ENCODE data around the gene UGDH.

Gene UGDH

DNA sequence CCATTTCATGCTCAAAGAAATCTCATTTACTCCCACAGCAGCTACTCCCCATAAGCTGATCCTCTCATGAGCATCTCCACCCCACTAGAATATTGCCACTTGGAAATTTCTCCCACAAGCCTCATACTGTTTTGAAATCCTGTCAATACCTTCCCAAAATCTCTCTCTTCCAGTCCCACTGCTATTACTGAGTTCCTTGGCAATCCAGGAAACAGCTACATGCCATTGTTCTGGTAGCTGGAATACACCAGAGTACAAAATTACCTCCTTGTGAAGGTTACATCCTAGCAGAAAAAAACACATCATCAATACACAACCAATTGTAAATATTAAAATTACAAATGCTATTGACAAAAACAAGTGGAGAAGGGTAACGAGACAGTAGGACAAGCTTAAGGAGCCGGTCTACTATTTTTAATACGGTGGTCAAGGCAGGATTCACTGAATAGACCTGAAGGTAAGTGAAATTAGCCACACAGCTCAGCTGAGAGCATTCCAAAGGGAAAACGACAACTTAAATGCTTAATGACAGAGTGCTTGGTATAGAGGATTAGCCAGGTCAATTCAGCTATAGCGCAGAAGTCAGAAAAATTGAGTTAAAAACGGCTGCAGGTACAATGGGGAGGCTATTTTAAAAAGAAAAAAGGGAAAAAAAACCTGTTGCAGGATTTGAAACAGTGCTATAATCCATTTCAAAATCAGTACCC is 74.9 kb downstream of the UGDH start:
- DNase-seq, result no peak

DNA sequence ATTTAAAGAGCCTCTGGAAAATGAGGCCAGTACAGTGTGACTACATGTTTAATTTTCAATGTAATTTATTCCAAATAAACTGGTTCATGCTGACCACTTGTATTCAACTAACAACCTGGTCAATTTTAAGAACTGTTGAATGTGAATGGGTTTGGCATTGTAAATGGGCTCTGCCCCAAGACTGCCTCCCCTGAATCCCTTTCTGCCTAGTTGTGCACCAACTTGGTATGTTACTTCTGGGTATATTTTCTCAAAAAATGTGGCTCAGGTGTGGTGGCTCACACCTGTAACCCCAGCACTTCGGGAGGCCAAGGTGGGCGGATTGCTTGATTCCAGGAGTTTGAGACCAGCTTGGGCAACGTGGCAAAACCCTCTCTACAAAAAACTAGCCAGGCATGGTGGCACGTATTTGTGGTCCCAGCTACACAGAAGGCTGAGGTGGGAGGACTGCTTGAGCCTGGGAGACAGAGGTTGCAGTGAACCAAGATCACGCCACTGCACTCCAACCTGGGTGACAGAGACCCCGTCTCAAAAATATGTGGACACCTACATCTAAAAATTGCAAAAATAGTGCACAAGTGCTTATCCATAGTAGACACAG is 75.7 kb downstream of the UGDH start:
- DNase-seq, result no peak

GRCh38 chr4:39450618-39451017 is 76.6 kb downstream of the UGDH start:
- no peak for DNase-seq
